ENCODE results near the gene UGT2A3. TPM values are rescaled to one million over a fixed set of nuclear protein-coding genes. Genes with fewer than 3 reads are reported as not detected.
A peak's percentile ranks its signal among the peaks of the same experiment; 100 is the strongest.

UGT2A3 gene
- not detected for total RNA-seq
- not detected for polyA plus RNA-seq

DNA sequence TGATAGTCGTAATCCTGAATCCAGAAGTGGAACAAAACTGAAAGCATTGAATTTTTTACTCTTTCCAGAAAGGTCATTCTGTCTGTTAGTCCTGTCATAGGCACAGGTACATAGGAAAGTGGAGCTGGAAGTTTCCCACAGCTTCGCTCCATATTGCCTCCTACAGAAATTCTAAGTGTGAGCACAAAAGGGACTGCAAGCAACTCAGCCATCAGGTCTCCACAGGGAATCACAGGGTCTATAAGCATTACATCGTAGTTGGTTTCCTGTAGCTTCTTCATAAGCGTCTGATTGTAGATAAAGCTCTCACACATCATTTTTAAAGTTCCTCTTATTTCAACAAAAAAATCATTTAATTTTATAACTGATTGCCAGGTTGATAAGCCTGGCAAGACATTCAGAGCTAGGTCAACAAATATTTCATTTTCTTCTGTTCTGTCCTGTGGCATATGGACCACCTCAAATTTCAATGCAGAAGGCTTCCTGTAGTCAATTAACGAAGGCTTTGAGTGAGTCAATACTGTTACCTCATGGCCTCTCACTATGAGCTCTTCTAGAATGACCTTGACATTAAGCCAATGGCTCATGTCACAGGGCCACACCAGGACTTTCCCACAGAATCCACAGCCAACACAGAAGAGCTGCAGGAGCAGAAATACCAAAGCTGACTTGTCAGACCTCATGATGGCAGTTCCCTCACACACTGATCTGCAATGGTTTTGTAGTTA lies at the start of gene UGT2A3:
Gene UGT2A3, minus strand, starts transcription at position 727 of the 728 bp plus-strand sequence. Its CDS starts 44 bp downstream, at position 683.
- Histone ChIP-seq H3K9me3 (ENCODE audit: control insufficient read depth in 1 of 2, low read length in 2 of 2) (no peaks in the 10 kb centered on the region), H3K36me3 (ENCODE audit: insufficient read depth, low read length) (no peaks in the 10 kb centered on the region), H3K27ac (ENCODE audit: low read depth, low read length) (no peak within 1 kb of the TSS), H3K27me3 (ENCODE audit: insufficient read depth, low read length) (no peaks in the 10 kb centered on the region), H3K4me1 (ENCODE audit: insufficient read depth, low read length) (no peaks in the 10 kb centered on the region), H3K4me3 (ENCODE audit: low read length in 2 of 2) (no peak within 1 kb of the TSS)
- no peaks in the 10 kb centered on the region for H3K4me1 Mint-ChIP-seq
- peaks cover 0 to 3% (median 0%) of the 10 kb centered on the region in 8 donors for H3K9me3 Mint-ChIP-seq
- ChIA-PET POLR2A (ENCODE audit: partially characterized antibody) (no interaction called here), CTCF (ENCODE audit: partially characterized antibody) (interaction anchor here (0.5 kb wide), 1 partner anchor 575 kb away, joined by 3 read pairs; no protein-coding TSS in a partner anchor)
- no peaks in the 10 kb centered on the region for H3K27me3 Mint-ChIP-seq
- H3K36me3 Mint-ChIP-seq = no peaks in the 10 kb centered on the region
- intact Hi-C loops (cut with micrococcal nuclease) = no loop called here
- H3K27ac Mint-ChIP-seq = no peak within 1 kb of the TSS
- DNase-seq = no peak
- no peak within 1 kb of the TSS for H3K4me3 Mint-ChIP-seq

DNA sequence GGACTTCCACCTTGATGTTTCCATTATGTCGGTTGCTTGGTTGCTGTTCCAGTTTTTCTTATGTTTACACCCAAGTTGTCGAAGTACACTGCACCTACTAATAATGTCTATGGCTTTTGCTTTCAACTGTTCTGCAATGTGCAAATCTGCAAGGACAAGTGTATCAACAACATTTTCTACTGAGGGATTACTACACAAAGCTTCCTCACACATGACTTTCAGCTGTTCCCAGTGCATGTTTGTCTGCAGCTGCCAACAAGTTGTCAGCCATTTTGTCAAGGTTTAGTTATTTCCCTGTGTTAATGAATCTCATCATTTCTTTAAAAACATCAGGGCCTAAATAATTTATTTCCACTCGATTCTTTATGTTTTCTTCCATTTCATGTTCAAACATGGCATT lies 45.4 kb upstream of the UGT2A3 start:
- intact Hi-C loops (cut with micrococcal nuclease) = no loop called here
- H3K4me3 Mint-ChIP-seq = no peak overlapping the region
- no peak overlapping the region for H3K27ac ChIP-seq (ENCODE audit: low read depth, low read length)
- no peaks in the 10 kb centered on the region for H3K4me1 Mint-ChIP-seq
- ChIA-PET POLR2A (ENCODE audit: partially characterized antibody) (no interaction called here), CTCF (ENCODE audit: partially characterized antibody) (no interaction called here)
- H3K27me3 Mint-ChIP-seq = no peaks in the 10 kb centered on the region
- H3K36me3 Mint-ChIP-seq = no peaks in the 10 kb centered on the region
- no peaks in the 10 kb centered on the region for H3K4me1 ChIP-seq (ENCODE audit: insufficient read depth, low read length)
- H3K9me3 ChIP-seq (ENCODE audit: control insufficient read depth in 1 of 2, low read length in 2 of 2) = no peaks in the 10 kb centered on the region
- no peaks in the 10 kb centered on the region for H3K36me3 ChIP-seq (ENCODE audit: insufficient read depth, low read length)
- H3K4me3 ChIP-seq (ENCODE audit: low read length in 2 of 2) = no peak overlapping the region
- H3K9me3 Mint-ChIP-seq = peaks cover 0 to 3% (median 0%) of the 10 kb centered on the region in 8 donors
- DNase-seq = no peak
- no peak overlapping the region for H3K27ac Mint-ChIP-seq
- no peaks in the 10 kb centered on the region for H3K27me3 ChIP-seq (ENCODE audit: insufficient read depth, low read length)

DNA sequence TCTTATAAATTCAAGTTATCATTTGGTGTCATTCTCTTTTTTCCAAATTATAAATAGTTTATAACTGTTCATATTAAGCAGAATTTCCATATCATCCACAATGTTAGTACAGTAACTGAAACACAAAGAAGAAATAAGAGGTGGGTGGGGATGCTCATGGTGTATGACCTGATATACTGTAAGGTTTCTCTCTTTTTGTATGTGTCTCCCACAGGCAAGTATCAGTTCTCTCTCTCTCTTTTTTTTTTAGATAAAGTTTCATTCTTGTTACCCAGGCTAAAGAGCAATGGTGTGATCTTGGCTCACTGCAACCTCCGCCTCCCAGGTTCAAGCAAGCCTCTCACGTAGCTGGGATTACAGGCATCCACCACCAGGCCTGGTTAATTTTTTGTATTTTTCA lies 43.7 kb upstream of the UGT2A3 start:
- no peak overlapping the region for H3K27ac Mint-ChIP-seq
- no peak for DNase-seq
- Histone ChIP-seq H3K36me3 (ENCODE audit: insufficient read depth, low read length) (no peaks in the 10 kb centered on the region), H3K4me3 (ENCODE audit: low read length in 2 of 2) (no peak overlapping the region), H3K27ac (ENCODE audit: low read depth, low read length) (no peak overlapping the region), H3K9me3 (ENCODE audit: control insufficient read depth in 1 of 2, low read length in 2 of 2) (no peaks in the 10 kb centered on the region), H3K4me1 (ENCODE audit: insufficient read depth, low read length) (no peaks in the 10 kb centered on the region), H3K27me3 (ENCODE audit: insufficient read depth, low read length) (no peaks in the 10 kb centered on the region)
- H3K36me3 Mint-ChIP-seq = no peaks in the 10 kb centered on the region
- H3K4me1 Mint-ChIP-seq = no peaks in the 10 kb centered on the region
- H3K9me3 Mint-ChIP-seq = peaks cover 0 to 3% (median under 1%) of the 10 kb centered on the region in 8 donors
- H3K4me3 Mint-ChIP-seq = peak overlapping the region in 1 of 8 donors; percentile 10
- ChIA-PET CTCF (ENCODE audit: partially characterized antibody) (no interaction called here), POLR2A (ENCODE audit: partially characterized antibody) (no interaction called here)
- intact Hi-C loops (cut with micrococcal nuclease) = no loop called here
- no peaks in the 10 kb centered on the region for H3K27me3 Mint-ChIP-seq

DNA sequence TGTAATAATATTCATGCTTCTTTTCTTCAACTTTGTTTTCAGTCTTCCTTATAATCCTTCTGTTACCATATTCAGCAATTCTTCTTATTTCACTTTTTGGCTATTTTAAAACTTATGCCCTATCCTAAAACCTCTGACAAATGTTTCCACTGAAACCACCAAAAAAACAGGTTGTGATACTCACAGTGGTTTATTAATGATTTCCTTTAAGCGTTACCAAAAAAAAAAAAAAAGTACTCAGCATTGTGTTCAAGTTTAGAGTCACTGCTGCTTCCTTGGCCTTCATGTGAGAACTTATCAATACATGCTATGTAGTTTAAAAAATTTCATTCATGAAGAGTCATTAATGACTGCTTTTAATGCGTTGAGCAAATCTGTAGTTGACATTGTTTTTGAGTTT lies 35.4 kb upstream of the UGT2A3 start:
- H3K9me3 Mint-ChIP-seq = peaks cover 2 to 8% (median 5%) of the 10 kb centered on the region in 8 donors
- Histone ChIP-seq H3K27me3 (ENCODE audit: insufficient read depth, low read length) (no peaks in the 10 kb centered on the region), H3K27ac (ENCODE audit: low read depth, low read length) (no peak overlapping the region), H3K4me1 (ENCODE audit: insufficient read depth, low read length) (no peaks in the 10 kb centered on the region), H3K36me3 (ENCODE audit: insufficient read depth, low read length) (no peaks in the 10 kb centered on the region), H3K4me3 (ENCODE audit: low read length in 2 of 2) (no peak overlapping the region), H3K9me3 (ENCODE audit: control insufficient read depth in 1 of 2, low read length in 2 of 2) (no peaks in the 10 kb centered on the region)
- no peaks in the 10 kb centered on the region for H3K36me3 Mint-ChIP-seq
- POLR2A ChIA-PET (ENCODE audit: partially characterized antibody) = no interaction called here
- no peak overlapping the region for H3K4me3 Mint-ChIP-seq
- H3K27ac Mint-ChIP-seq = no peak overlapping the region
- no peaks in the 10 kb centered on the region for H3K4me1 Mint-ChIP-seq
- CTCF ChIA-PET (ENCODE audit: partially characterized antibody) = no interaction called here
- no peaks in the 10 kb centered on the region for H3K27me3 Mint-ChIP-seq
- no peak for DNase-seq
- intact Hi-C loops (cut with micrococcal nuclease) = no loop called here

DNA sequence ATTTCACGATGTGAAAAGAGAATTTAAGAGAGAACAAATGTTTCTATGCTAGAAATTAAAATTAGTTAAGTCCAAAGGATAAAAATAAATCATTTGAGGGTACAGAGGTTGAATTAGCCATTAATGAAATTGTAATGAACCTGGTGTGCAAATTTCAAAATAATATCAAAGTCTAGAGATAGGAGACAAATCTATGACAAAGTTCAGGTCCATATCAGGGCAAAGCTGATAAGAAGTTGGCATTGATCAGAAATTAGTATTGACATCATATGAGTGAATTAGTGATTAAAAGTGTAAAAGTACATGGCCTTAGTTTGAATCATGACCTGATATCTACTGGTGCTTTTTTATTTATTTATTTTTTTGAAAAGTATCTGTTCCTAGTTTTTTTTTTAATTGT lies 33.8 kb upstream of the UGT2A3 start:
- H3K27ac ChIP-seq (ENCODE audit: low read depth, low read length) = no peak overlapping the region
- no peaks in the 10 kb centered on the region for H3K4me1 ChIP-seq (ENCODE audit: insufficient read depth, low read length)
- no peaks in the 10 kb centered on the region for H3K36me3 ChIP-seq (ENCODE audit: insufficient read depth, low read length)
- Mint-ChIP-seq H3K27me3 (no peaks in the 10 kb centered on the region), H3K9me3 (peaks cover 2 to 7% (median 4%) of the 10 kb centered on the region in 8 donors), H3K27ac (no peak overlapping the region), H3K36me3 (no peaks in the 10 kb centered on the region), H3K4me1 (no peaks in the 10 kb centered on the region), H3K4me3 (no peak overlapping the region)
- CTCF ChIA-PET (ENCODE audit: partially characterized antibody) = no interaction called here
- no peaks in the 10 kb centered on the region for H3K27me3 ChIP-seq (ENCODE audit: insufficient read depth, low read length)
- H3K9me3 ChIP-seq (ENCODE audit: control insufficient read depth in 1 of 2, low read length in 2 of 2) = no peaks in the 10 kb centered on the region
- no peak for DNase-seq
- no peak overlapping the region for H3K4me3 ChIP-seq (ENCODE audit: low read length in 2 of 2)
- POLR2A ChIA-PET (ENCODE audit: partially characterized antibody) = no interaction called here
- intact Hi-C loops (cut with micrococcal nuclease) = no loop called here

DNA sequence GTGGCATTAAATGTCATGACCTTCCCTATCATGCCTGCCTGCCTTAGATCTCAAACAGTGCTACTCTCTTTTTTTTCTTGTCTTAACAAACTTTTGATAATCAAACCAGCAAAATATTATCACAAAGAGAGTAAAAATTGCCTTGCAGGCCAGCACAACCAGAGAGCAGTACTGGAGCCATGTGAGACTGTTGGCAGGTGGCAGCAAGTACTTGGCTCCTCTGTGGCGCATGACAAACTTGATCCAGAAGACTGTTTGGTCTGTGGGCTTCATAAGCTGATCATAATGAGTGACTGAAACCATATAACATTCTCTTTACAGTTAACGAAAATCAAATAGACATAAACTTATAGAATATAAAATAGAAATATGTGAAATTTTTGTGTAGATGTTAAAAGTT lies 33.3 kb upstream of the UGT2A3 start:
- ChIA-PET POLR2A (ENCODE audit: partially characterized antibody) (no interaction called here), CTCF (ENCODE audit: partially characterized antibody) (no interaction called here)
- Histone ChIP-seq H3K4me3 (ENCODE audit: low read length in 2 of 2) (no peak overlapping the region), H3K9me3 (ENCODE audit: control insufficient read depth in 1 of 2, low read length in 2 of 2) (no peaks in the 10 kb centered on the region), H3K36me3 (ENCODE audit: insufficient read depth, low read length) (no peaks in the 10 kb centered on the region), H3K27ac (ENCODE audit: low read depth, low read length) (no peak overlapping the region), H3K27me3 (ENCODE audit: insufficient read depth, low read length) (no peaks in the 10 kb centered on the region), H3K4me1 (ENCODE audit: insufficient read depth, low read length) (no peaks in the 10 kb centered on the region)
- H3K27me3 Mint-ChIP-seq = no peaks in the 10 kb centered on the region
- no peak overlapping the region for H3K4me3 Mint-ChIP-seq
- no peak overlapping the region for H3K27ac Mint-ChIP-seq
- H3K9me3 Mint-ChIP-seq = peaks cover 2 to 7% (median 4%) of the 10 kb centered on the region in 8 donors
- H3K4me1 Mint-ChIP-seq = no peaks in the 10 kb centered on the region
- no peak for DNase-seq
- intact Hi-C loops (cut with micrococcal nuclease) = no loop called here
- H3K36me3 Mint-ChIP-seq = no peaks in the 10 kb centered on the region

DNA sequence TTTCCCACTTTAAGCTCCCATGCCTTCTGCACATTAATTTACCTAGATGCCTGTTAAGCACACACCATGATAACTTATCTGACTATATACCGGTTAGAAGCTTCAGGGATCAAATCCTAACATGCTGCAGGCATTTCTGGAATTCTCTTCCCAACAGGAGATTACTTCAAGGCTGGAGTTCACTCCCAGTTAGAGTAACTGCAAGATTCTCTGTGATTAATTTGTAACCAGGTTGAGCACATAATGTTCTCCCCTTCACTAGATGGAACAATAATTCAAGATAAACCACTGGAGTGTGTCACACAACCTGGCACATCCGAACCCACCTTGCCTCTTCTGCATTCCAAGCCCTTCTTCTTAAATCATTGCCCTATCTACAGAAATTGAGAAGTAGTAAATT lies 11.8 kb upstream of the UGT2A3 start:
- Mint-ChIP-seq H3K36me3 (no peaks in the 10 kb centered on the region), H3K27me3 (no peaks in the 10 kb centered on the region), H3K9me3 (peaks cover 0 to 5% (median 0%) of the 10 kb centered on the region in 8 donors), H3K4me3 (no peak overlapping the region), H3K4me1 (no peaks in the 10 kb centered on the region), H3K27ac (no peak overlapping the region)
- no peak for DNase-seq
- POLR2A ChIA-PET (ENCODE audit: partially characterized antibody) = no interaction called here
- Histone ChIP-seq H3K4me1 (ENCODE audit: insufficient read depth, low read length) (no peaks in the 10 kb centered on the region), H3K36me3 (ENCODE audit: insufficient read depth, low read length) (no peaks in the 10 kb centered on the region), H3K9me3 (ENCODE audit: control insufficient read depth in 1 of 2, low read length in 2 of 2) (no peaks in the 10 kb centered on the region), H3K27ac (ENCODE audit: low read depth, low read length) (no peak overlapping the region), H3K27me3 (ENCODE audit: insufficient read depth, low read length) (no peaks in the 10 kb centered on the region), H3K4me3 (ENCODE audit: low read length in 2 of 2) (no peak overlapping the region)
- intact Hi-C loops (cut with micrococcal nuclease) = no loop called here
- CTCF ChIA-PET (ENCODE audit: partially characterized antibody) = no interaction called here
